ENCODE data around the gene TSPAN32. TPM values are rescaled to one million over a fixed set of nuclear protein-coding genes. Genes with fewer than 3 reads are reported as not detected.
"Not testable (repeated sequence)": the region's sequence is repeated elsewhere in the genome, so short reads cannot be mapped to it uniquely, and the experiment has no call there.

Gene TSPAN32
- total and polyA plus RNA-seq, 2 donors, result 4.0 to 15.7 TPM

DNA sequence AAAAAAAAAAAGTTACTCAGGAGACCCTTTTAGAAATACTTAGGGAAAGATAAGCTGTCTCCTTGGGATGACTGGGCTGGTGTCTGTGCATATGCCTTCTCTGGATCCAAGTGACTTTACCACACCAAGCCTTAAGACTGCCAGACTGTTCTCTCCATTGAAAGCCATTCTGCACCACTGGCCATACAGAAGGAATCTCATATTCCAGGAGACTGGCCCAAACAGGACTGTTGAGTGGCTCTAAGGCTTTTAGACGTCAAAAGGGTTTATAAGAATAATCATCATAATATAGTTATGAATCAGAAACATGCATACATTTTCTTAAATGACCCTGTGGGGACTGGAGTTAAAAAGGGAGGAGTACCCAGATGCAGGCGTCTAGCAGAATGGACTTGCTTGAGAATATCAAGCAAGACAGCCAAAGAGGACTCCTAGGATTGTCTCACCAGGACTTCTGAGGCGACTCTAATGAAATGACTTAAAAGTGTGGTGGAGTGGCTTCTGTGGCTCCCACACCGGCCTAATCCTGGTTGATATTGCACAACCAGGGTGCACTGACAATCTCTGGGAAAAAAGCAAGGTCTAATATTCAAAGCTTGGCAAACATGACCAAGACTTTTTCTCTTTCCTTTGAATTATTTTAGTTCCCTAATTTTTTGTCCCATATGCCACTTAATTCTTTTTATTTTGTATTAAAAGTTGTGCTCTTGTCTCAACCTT, 31.8 kb downstream of the TSPAN32 start:
- WGBS, result 99% methylated on average over 2 of the region's 4 CpGs
- not testable (repeated sequence) for DNase-seq (ENCODE audit: low read depth in 6 of 9, low spot score in 9 of 9); H3K4me3 ChIP-seq (ENCODE audit: low read length in 2 of 2); H3K4me1 ChIP-seq (ENCODE audit: control insufficient read depth in 2 of 2, insufficient read depth in 2 of 2, low read length in 2 of 2); H3K36me3 ChIP-seq (ENCODE audit: control insufficient read depth in 2 of 2, insufficient read depth in 2 of 2, low read length in 1 of 2); H3K27ac ChIP-seq (ENCODE audit: low read depth in 1 of 2, low read length in 1 of 2); H3K27me3 ChIP-seq (ENCODE audit: control insufficient read depth in 2 of 2, insufficient read depth in 1 of 2, low read length in 1 of 2)
- peaks cover 0 to 21% of the 10 kb centered on the region in 2 donors for H3K9me3 ChIP-seq (ENCODE audit: control insufficient read depth in 2 of 2, insufficient read depth in 1 of 2, low read length in 1 of 2)

DNA sequence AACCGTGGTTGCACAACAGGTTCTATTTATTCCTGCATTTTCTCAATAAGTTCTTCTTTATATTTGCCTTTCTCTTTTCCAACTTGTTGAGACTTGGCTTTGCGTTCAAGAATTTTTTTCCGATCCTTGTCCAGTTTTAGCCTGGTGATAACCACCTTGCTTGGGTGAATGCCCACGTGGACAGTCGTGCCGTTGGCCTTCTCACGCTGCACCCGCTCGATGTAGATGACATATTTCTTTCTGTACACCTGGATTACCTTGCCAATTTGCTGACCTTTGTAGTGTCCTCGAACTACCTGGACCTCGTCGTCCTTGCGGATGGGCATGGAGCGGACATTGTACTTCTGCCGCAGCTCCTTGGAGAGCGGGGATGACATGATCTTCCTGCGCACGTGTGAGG, 33.5 kb downstream of the TSPAN32 start:
- WGBS, result 96% methylated on average over 18 of the region's 18 CpGs
- DNase-seq (ENCODE audit: low read depth in 6 of 9, low spot score in 9 of 9); H3K27ac ChIP-seq (ENCODE audit: low read depth in 1 of 2, low read length in 1 of 2): not testable (repeated sequence)

DNA sequence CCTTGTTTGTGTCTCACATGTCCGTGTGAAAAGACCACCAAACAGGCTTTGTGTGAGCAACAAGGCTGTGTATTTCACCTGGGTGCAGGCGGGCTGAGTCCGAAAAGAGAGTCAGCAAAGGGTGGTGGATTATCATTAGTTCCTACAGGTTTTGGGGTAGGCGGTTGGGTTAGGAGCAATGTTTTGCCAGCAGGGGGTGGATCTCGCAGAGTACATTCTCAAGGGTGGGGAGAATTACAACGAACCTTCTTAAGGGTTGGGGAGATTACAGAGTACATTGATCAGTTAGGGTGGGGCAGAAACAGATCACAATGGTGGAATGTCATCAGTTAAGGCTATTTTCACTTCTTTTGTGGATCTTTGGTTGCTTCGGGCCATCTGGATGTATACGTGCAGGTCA, 36.9 kb downstream of the TSPAN32 start:
- not testable (repeated sequence) for H3K4me1 ChIP-seq (ENCODE audit: control insufficient read depth in 2 of 2, insufficient read depth in 2 of 2, low read length in 2 of 2); DNase-seq (ENCODE audit: low read depth in 6 of 9, low spot score in 9 of 9); H3K36me3 ChIP-seq (ENCODE audit: control insufficient read depth in 2 of 2, insufficient read depth in 2 of 2, low read length in 1 of 2); H3K27ac ChIP-seq (ENCODE audit: low read depth in 1 of 2, low read length in 1 of 2); H3K27me3 ChIP-seq (ENCODE audit: control insufficient read depth in 2 of 2, insufficient read depth in 1 of 2, low read length in 1 of 2); H3K9me3 ChIP-seq (ENCODE audit: control insufficient read depth in 2 of 2, insufficient read depth in 1 of 2, low read length in 1 of 2); H3K4me3 ChIP-seq (ENCODE audit: low read length in 2 of 2)
- 83% methylated on average over 8 of the region's 8 CpGs for WGBS

More for the DNA sequence above, 33.5 kb downstream of the TSPAN32 start:
- not testable (repeated sequence) for H3K4me3 ChIP-seq (ENCODE audit: low read length in 2 of 2); H3K27me3 ChIP-seq (ENCODE audit: control insufficient read depth in 2 of 2, insufficient read depth in 1 of 2, low read length in 1 of 2); H3K4me1 ChIP-seq (ENCODE audit: control insufficient read depth in 2 of 2, insufficient read depth in 2 of 2, low read length in 2 of 2); H3K36me3 ChIP-seq (ENCODE audit: control insufficient read depth in 2 of 2, insufficient read depth in 2 of 2, low read length in 1 of 2)
- H3K9me3 ChIP-seq (ENCODE audit: control insufficient read depth in 2 of 2, insufficient read depth in 1 of 2, low read length in 1 of 2), result peaks cover 0 to 15% of the 10 kb centered on the region in 2 donors

DNA sequence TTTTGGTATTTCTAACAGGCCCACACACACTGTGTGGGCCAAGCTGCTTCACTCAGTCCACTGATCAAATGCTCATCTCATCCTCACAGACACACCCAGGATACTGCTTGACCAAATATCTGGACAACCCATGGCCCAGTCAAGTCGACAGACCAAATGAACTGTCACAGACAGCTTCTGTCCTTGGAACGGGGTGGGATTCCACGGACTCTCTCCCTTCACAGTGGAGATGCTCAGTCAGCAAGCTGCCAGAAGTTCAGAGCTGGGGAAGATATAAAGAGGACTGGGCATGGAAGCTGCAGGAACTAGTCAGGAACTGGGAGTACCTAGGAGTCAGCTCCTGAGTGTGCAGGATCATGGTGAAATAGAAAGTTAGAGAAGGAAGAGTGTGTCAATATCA, 40.7 kb downstream of the TSPAN32 start:
- WGBS, result 95% methylated on average over 3 of the region's 3 CpGs
- no peak overlapping the region for H3K27ac ChIP-seq (ENCODE audit: low read depth in 1 of 2, low read length in 1 of 2)
- no peaks in the 10 kb centered on the region for H3K36me3 ChIP-seq (ENCODE audit: control insufficient read depth in 2 of 2, insufficient read depth in 2 of 2, low read length in 1 of 2)
- DNase-seq (ENCODE audit: low read depth in 6 of 9, low spot score in 9 of 9), result no peak
- peaks cover 0 to 13% of the 10 kb centered on the region in 2 donors for H3K9me3 ChIP-seq (ENCODE audit: control insufficient read depth in 2 of 2, insufficient read depth in 1 of 2, low read length in 1 of 2)
- H3K4me1 ChIP-seq (ENCODE audit: control insufficient read depth in 2 of 2, insufficient read depth in 2 of 2, low read length in 2 of 2), result no peaks in the 10 kb centered on the region
- H3K27me3 ChIP-seq (ENCODE audit: control insufficient read depth in 2 of 2, insufficient read depth in 1 of 2, low read length in 1 of 2), result no peaks in the 10 kb centered on the region
- no peak overlapping the region for H3K4me3 ChIP-seq (ENCODE audit: low read length in 2 of 2)

DNA sequence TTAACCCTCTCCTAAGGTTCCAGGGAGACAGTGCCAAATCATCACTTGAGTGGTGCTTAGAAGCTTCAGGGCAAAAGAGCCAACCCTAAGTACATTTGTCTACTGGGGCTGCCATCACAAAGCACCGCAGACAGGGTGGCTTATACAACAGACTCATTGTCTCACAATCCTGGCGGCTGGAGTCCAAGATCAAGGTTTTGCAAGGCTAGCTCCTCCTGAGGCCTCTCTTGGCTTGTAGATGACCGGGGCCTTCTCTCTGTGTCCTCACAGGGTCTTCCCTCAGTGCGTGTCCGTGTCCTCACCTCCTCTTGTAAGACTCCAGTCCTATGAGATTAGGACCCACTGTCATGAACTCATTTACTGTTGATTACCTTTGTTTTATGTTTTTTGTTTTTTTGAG, 41.2 kb downstream of the TSPAN32 start:
- Histone ChIP-seq H3K27ac (ENCODE audit: low read depth in 1 of 2, low read length in 1 of 2) (no peak overlapping the region), H3K36me3 (ENCODE audit: control insufficient read depth in 2 of 2, insufficient read depth in 2 of 2, low read length in 1 of 2) (no peaks in the 10 kb centered on the region), H3K4me1 (ENCODE audit: control insufficient read depth in 2 of 2, insufficient read depth in 2 of 2, low read length in 2 of 2) (no peaks in the 10 kb centered on the region), H3K27me3 (ENCODE audit: control insufficient read depth in 2 of 2, insufficient read depth in 1 of 2, low read length in 1 of 2) (no peaks in the 10 kb centered on the region), H3K4me3 (ENCODE audit: low read length in 2 of 2) (no peak overlapping the region), H3K9me3 (ENCODE audit: control insufficient read depth in 2 of 2, insufficient read depth in 1 of 2, low read length in 1 of 2) (peaks cover 0 to 13% of the 10 kb centered on the region in 2 donors)
- 96% methylated on average over 5 of the region's 5 CpGs for WGBS
- DNase-seq (ENCODE audit: low read depth in 6 of 9, low spot score in 9 of 9), result no peak

DNA sequence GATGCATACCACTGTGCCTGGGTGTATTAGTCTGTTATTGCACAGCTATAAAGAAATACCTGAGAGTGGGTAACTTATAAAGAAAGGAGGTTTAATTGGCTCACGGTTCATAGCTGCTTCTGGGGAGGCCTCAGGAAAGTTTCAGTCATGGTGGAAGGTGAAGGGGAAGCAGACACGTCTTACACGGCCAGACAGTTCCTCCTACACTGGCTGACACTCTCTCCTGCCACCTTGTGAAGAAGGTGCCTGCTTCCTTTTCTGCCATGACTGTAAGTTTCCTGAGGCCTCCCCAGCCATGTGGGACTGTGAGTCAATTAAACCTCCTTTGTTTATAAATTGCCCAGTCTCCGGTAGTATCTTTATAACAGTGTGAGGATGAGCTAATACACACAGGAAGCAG, 41.7 kb downstream of the TSPAN32 start:
- peaks cover 0 to 13% of the 10 kb centered on the region in 2 donors for H3K9me3 ChIP-seq (ENCODE audit: control insufficient read depth in 2 of 2, insufficient read depth in 1 of 2, low read length in 1 of 2)
- no peaks in the 10 kb centered on the region for H3K27me3 ChIP-seq (ENCODE audit: control insufficient read depth in 2 of 2, insufficient read depth in 1 of 2, low read length in 1 of 2)
- no peak overlapping the region for H3K4me3 ChIP-seq (ENCODE audit: low read length in 2 of 2)
- H3K4me1 ChIP-seq (ENCODE audit: control insufficient read depth in 2 of 2, insufficient read depth in 2 of 2, low read length in 2 of 2), result no peaks in the 10 kb centered on the region
- no peak overlapping the region for H3K27ac ChIP-seq (ENCODE audit: low read depth in 1 of 2, low read length in 1 of 2)
- 88% methylated on average over 4 of the region's 4 CpGs for WGBS
- no peaks in the 10 kb centered on the region for H3K36me3 ChIP-seq (ENCODE audit: control insufficient read depth in 2 of 2, insufficient read depth in 2 of 2, low read length in 1 of 2)
- no peak for DNase-seq (ENCODE audit: low read depth in 6 of 9, low spot score in 9 of 9)

DNA sequence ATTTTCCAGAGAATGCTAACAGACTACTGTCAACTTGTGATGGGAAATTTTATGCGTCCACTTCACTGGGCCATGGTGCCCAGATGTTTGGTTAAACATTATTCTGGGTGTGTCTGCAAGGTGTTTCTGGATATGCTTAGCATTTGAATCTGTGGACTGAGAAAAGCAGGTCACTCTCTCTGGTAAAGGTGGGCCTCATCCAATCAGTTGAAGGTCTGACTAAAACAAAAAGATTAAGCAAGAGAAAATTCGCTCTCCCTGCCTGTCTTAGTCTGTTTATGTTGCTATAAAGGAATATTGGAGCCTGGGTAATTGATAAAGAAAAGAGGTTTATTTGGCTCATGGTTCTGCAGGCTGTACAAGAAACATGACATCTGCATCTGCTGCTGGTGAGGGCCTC, 43.2 kb downstream of the TSPAN32 start:
- 93% methylated on average over 2 of the region's 2 CpGs for WGBS
- Histone ChIP-seq H3K9me3 (ENCODE audit: control insufficient read depth in 2 of 2, insufficient read depth in 1 of 2, low read length in 1 of 2) (peaks cover 0 to 20% of the 10 kb centered on the region in 2 donors), H3K4me1 (ENCODE audit: control insufficient read depth in 2 of 2, insufficient read depth in 2 of 2, low read length in 2 of 2) (no peaks in the 10 kb centered on the region), H3K27ac (ENCODE audit: low read depth in 1 of 2, low read length in 1 of 2) (no peak overlapping the region), H3K36me3 (ENCODE audit: control insufficient read depth in 2 of 2, insufficient read depth in 2 of 2, low read length in 1 of 2) (no peaks in the 10 kb centered on the region), H3K4me3 (ENCODE audit: low read length in 2 of 2) (no peak overlapping the region), H3K27me3 (ENCODE audit: control insufficient read depth in 2 of 2, insufficient read depth in 1 of 2, low read length in 1 of 2) (peaks cover 0 to 2% of the 10 kb centered on the region in 2 donors)
- DNase-seq (ENCODE audit: low read depth in 6 of 9, low spot score in 9 of 9), result no peak

DNA sequence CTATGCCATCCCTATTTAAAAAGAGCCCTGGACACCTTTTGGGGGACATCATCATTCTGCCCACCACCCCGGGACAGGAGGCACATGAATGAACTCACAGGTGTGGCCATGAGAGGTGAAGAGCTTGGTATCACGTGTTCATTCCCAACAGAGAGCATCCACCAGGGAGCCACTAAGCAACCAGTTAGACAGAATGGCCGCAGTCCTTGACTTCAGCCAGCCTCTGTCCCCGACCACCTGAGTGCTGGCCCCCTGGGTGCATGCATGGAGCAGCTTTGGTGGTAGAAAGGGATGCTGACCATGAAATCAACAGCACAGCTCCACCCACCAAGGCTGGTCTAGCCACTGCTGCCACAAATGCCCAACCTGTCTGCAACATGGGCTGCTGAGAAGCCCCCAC, 44.2 kb downstream of the TSPAN32 start:
- Histone ChIP-seq H3K36me3 (ENCODE audit: control insufficient read depth in 2 of 2, insufficient read depth in 2 of 2, low read length in 1 of 2) (no peaks in the 10 kb centered on the region), H3K9me3 (ENCODE audit: control insufficient read depth in 2 of 2, insufficient read depth in 1 of 2, low read length in 1 of 2) (peaks cover 0 to 20% of the 10 kb centered on the region in 2 donors), H3K4me3 (ENCODE audit: low read length in 2 of 2) (no peak overlapping the region), H3K4me1 (ENCODE audit: control insufficient read depth in 2 of 2, insufficient read depth in 2 of 2, low read length in 2 of 2) (no peaks in the 10 kb centered on the region), H3K27ac (ENCODE audit: low read depth in 1 of 2, low read length in 1 of 2) (no peak overlapping the region), H3K27me3 (ENCODE audit: control insufficient read depth in 2 of 2, insufficient read depth in 1 of 2, low read length in 1 of 2) (peaks cover 0 to 2% of the 10 kb centered on the region in 2 donors)
- 92% methylated on average over 4 of the region's 4 CpGs for WGBS
- DNase-seq (ENCODE audit: low read depth in 6 of 9, low spot score in 9 of 9), result no peak

DNA sequence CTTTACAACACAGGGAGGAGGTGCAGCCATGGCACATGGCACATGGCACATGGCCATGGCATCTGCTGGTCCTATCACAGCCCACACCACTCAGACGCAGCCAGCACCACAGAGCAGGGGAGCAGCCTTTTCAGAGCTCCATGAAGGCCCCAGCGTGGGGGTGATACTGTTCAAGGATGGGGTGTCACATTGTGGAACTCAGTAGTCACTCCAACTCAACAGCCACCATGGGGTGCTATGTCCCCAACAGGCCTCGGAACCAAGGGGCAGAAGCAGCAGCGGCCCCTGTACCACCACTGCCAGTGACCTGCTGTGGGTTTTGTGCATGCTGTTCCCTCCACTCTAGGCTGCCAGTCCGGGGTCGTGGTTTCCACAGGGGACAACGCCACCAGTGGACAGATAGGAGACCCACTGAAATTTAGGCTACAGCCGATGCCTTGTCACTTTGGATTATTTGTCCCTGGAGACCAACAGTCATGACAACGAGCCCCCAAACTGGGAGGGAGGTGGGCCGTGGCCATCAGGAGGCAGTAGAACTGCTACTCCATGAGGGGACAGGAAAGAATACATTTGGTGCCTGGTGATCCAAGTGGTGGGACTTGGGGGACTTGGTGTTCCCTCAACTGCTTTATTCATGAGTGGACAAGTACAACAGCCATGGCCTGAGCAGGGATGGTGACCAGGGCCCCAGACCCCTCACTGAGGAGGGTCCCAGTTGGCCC, 44.9 kb downstream of the TSPAN32 start:
- no peaks in the 10 kb centered on the region for H3K36me3 ChIP-seq (ENCODE audit: control insufficient read depth in 2 of 2, insufficient read depth in 2 of 2, low read length in 1 of 2)
- peaks cover 0 to 2% of the 10 kb centered on the region in 2 donors for H3K27me3 ChIP-seq (ENCODE audit: control insufficient read depth in 2 of 2, insufficient read depth in 1 of 2, low read length in 1 of 2)
- no peaks in the 10 kb centered on the region for H3K4me1 ChIP-seq (ENCODE audit: control insufficient read depth in 2 of 2, insufficient read depth in 2 of 2, low read length in 2 of 2)
- WGBS, result 91% methylated on average over 10 of the region's 10 CpGs
- H3K27ac ChIP-seq (ENCODE audit: low read depth in 1 of 2, low read length in 1 of 2), result no peak overlapping the region
- peaks cover 0 to 20% of the 10 kb centered on the region in 2 donors for H3K9me3 ChIP-seq (ENCODE audit: control insufficient read depth in 2 of 2, insufficient read depth in 1 of 2, low read length in 1 of 2)
- no peak for DNase-seq (ENCODE audit: low read depth in 6 of 9, low spot score in 9 of 9)
- H3K4me3 ChIP-seq (ENCODE audit: low read length in 2 of 2), result no peak overlapping the region
